ENCODE results near the gene CCT3. TPM values are rescaled to one million over a fixed set of nuclear protein-coding genes. Genes with fewer than 3 reads are reported as not detected.

CCT3 gene
- total and polyA plus RNA-seq, 4 donors = 71.6 to 165 (median 139) TPM

DNA sequence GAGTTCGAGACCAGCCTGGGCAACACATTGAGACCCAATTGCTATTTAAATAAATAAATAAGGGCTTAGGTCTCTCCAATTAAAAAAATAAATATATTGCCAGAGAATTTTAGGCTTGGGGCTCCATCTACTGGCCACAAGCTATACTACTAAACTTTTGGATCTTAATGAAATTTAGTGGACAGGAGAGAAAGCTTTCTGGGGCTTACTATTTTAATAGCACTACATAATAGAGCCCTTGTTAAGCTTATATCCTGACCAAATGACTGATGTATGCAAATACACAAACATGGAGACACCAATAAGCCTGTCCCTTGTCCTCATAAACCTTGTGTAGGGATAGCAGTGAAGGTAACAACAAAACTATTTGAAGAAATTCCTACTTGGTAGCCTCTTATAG lies 18.4 kb downstream of the CCT3 start:
- no peak for TF ChIP-seq CTCF (IDR thresholded peaks at IDR 0.05; ENCODE audit: control extremely low read depth, extremely low read depth)
- H3K27me3 ChIP-seq (ENCODE audit: control insufficient read depth in 3 of 3, insufficient read depth in 3 of 3, low read length in 2 of 3) = no peaks in the 10 kb centered on the region
- H3K9me3 ChIP-seq (ENCODE audit: control insufficient read depth in 4 of 4, insufficient read depth in 3 of 4, low read length in 3 of 4) = no peaks in the 10 kb centered on the region
- DNase-seq (peak in 2 of 3 donors; percentile 41 to 47), ATAC-seq (ENCODE audit: insufficient read depth, low FRiP score) (no peak)
- 83 to 97% methylated on average over 1 of the region's 1 CpG for WGBS, 2 donors
- H3K27ac ChIP-seq (ENCODE audit: low read depth in 1 of 2, low read length in 1 of 2) = no peak overlapping the region
- H3K4me1 ChIP-seq (ENCODE audit: control insufficient read depth in 5 of 5, insufficient read depth in 5 of 5, low read length in 5 of 5) = no peaks in the 10 kb centered on the region
- H3K36me3 ChIP-seq (ENCODE audit: control insufficient read depth in 4 of 4, insufficient read depth in 4 of 4, low read length in 4 of 4) = peaks cover 55 to 76% (median 57%) of the 10 kb centered on the region in 4 donors
- H3K4me3 ChIP-seq = no peak overlapping the region
- H3K9ac ChIP-seq (ENCODE audit: insufficient read depth in 1 of 2, low read length in 2 of 2) = no peak overlapping the region

- peaks cover 54 to 76% (median 66%) of the 10 kb centered on the region in 4 donors for H3K36me3 ChIP-seq (ENCODE audit: control insufficient read depth in 4 of 4, insufficient read depth in 4 of 4, low read length in 4 of 4)
- ATAC-seq (ENCODE audit: insufficient read depth, low FRiP score) = no peak
- H3K9me3 ChIP-seq (ENCODE audit: control insufficient read depth in 4 of 4, insufficient read depth in 3 of 4, low read length in 3 of 4) = no peaks in the 10 kb centered on the region
- no peak overlapping the region for H3K4me3 ChIP-seq
- no peak overlapping the region for H3K9ac ChIP-seq (ENCODE audit: insufficient read depth in 1 of 2, low read length in 2 of 2)
- DNase-seq = no peak
- no peak overlapping the region for H3K27ac ChIP-seq (ENCODE audit: low read depth in 1 of 2, low read length in 1 of 2)
- WGBS, 2 donors = 91 to 95% methylated on average over 7 of the region's 7 CpGs
- TF ChIP-seq CTCF (IDR thresholded peaks at IDR 0.05; ENCODE audit: control extremely low read depth, extremely low read depth) = no peak
- no peaks in the 10 kb centered on the region for H3K27me3 ChIP-seq (ENCODE audit: control insufficient read depth in 3 of 3, insufficient read depth in 3 of 3, low read length in 2 of 3)
- no peaks in the 10 kb centered on the region for H3K4me1 ChIP-seq (ENCODE audit: control insufficient read depth in 5 of 5, insufficient read depth in 5 of 5, low read length in 5 of 5)
Measured at GRCh38 chr1:156316909-156317308, 21.2 kb downstream of the CCT3 start.

DNA sequence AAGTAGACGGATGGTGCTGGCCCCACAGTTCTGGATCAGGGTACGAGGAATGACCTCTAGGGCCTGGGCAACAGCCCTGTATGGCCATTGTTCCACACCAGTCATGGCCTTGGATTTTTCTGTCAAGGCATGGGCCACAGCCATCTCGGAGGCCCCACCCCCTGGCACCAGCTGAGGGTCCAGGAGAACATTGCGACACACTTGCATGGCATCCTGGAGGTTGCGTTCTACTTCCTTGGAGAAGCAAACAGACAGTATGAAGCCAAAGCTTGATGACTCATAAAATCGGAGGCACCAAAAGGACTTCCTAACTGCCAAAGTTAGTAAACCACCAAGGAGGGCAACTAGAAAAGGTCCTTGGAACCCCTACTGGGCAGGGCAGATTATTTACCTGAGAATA lies 27.1 kb downstream of the CCT3 start:
- peak; percentile 19 for ATAC-seq (ENCODE audit: insufficient read depth, low FRiP score)
- peaks cover 47 to 57% (median 52%) of the 10 kb centered on the region in 4 donors for H3K36me3 ChIP-seq (ENCODE audit: control insufficient read depth in 4 of 4, insufficient read depth in 4 of 4, low read length in 4 of 4)
- H3K9ac ChIP-seq (ENCODE audit: insufficient read depth in 1 of 2, low read length in 2 of 2) = no peak overlapping the region
- H3K27ac ChIP-seq (ENCODE audit: low read depth in 1 of 2, low read length in 1 of 2) = no peak overlapping the region
- no peaks in the 10 kb centered on the region for H3K4me1 ChIP-seq (ENCODE audit: control insufficient read depth in 5 of 5, insufficient read depth in 5 of 5, low read length in 5 of 5)
- no peak for DNase-seq
- no peak overlapping the region for H3K4me3 ChIP-seq
- no peak for TF ChIP-seq CTCF (IDR thresholded peaks at IDR 0.05; ENCODE audit: control extremely low read depth, extremely low read depth)
- WGBS, 2 donors = 59 to 67% methylated on average over 6 of the region's 6 CpGs
- no peaks in the 10 kb centered on the region for H3K9me3 ChIP-seq (ENCODE audit: control insufficient read depth in 4 of 4, insufficient read depth in 3 of 4, low read length in 3 of 4)
- no peaks in the 10 kb centered on the region for H3K27me3 ChIP-seq (ENCODE audit: control insufficient read depth in 3 of 3, insufficient read depth in 3 of 3, low read length in 2 of 3)

DNA sequence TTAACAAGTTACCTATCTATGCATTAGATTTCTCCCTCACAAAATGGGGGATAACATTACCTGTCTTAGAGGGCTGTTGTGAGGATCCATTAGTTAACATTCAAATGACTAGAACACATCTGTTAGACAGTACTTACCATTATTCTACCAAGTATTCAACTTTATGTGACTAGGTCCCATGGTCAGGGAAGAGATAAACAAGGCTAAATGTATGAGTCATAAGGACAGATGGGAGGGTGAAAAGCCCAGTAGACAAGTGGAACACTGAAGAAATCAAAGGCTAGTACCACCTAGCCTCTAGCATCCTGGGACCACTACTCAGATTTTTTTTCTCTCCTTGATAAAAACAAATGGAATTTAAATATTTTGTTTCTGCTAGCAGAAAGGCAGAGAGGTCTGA lies 30.0 kb downstream of the CCT3 start:
- Histone ChIP-seq H3K9me3 (ENCODE audit: control insufficient read depth in 4 of 4, insufficient read depth in 3 of 4, low read length in 3 of 4) (no peaks in the 10 kb centered on the region), H3K4me3 (no peak overlapping the region), H3K36me3 (ENCODE audit: control insufficient read depth in 4 of 4, insufficient read depth in 4 of 4, low read length in 4 of 4) (peaks cover 33 to 46% (median 41%) of the 10 kb centered on the region in 4 donors), H3K9ac (ENCODE audit: insufficient read depth in 1 of 2, low read length in 2 of 2) (no peak overlapping the region), H3K27me3 (ENCODE audit: control insufficient read depth in 3 of 3, insufficient read depth in 3 of 3, low read length in 2 of 3) (no peaks in the 10 kb centered on the region), H3K27ac (ENCODE audit: low read depth in 1 of 2, low read length in 1 of 2) (no peak overlapping the region), H3K4me1 (ENCODE audit: control insufficient read depth in 5 of 5, insufficient read depth in 5 of 5, low read length in 5 of 5) (no peaks in the 10 kb centered on the region)
- ATAC-seq (ENCODE audit: insufficient read depth, low FRiP score) = no peak
- no peak for DNase-seq
- TF ChIP-seq CTCF (IDR thresholded peaks at IDR 0.05; ENCODE audit: control extremely low read depth, extremely low read depth) = no peak
